GM06990 (cell line): Measurements from ENCODE around the gene CHRNB1.

Experiments
- DNase-seq: peaks from one replicate; pipeline ENCODE4 v3.0.0-alpha.2; 2011; ENCODE audit not compliant: insufficient read length; ENCODE audit errors: extremely low read depth
- H3K27me3 ChIP-seq: replicated peaks from 2 replicates; pipeline ENCODE4 v1.6.0; 2011; ENCODE audit warnings: low read length; ENCODE audit not compliant: control insufficient read depth, insufficient read depth
- H3K36me3 ChIP-seq: 2 replicates; pipeline ENCODE4 v1.5.1; 2011; ENCODE audit warnings: low read length; ENCODE audit not compliant: control insufficient read depth, insufficient read depth
- H3K4me3 ChIP-seq: replicated peaks from 2 replicates; pipeline ENCODE4 v1.5.1; 2011; ENCODE audit warnings: low read depth, mild to moderate bottlenecking, control low read depth, low read length
- CTCF ChIP-seq: IDR thresholded peaks from 2 replicates; pipeline ENCODE4 v1.5.1; 2011; ENCODE audit warnings: low read length, control low read depth, mild to moderate bottlenecking, inconsistent platforms; ENCODE audit not compliant: insufficient read depth, poor library complexity, severe bottlenecking

Gene CHRNB1

GRCh38 chr17:7407485-7408251 lies 37.2 kb upstream of the CHRNB1 start, which contains the start of gene NLGN2:
Gene NLGN2, plus strand, starts transcription at chr17:7407845. Its CDS starts 411 bp downstream, at chr17:7408256.
- Histone ChIP-seq H3K36me3 (no peaks in the 10 kb centered on the region), H3K4me3 (no peak within 1 kb of the TSS), H3K27me3 (no peaks in the 10 kb centered on the region; the same call in none of the 2 replicates)
- DNase-seq: no peak
- no peak for TF ChIP-seq CTCF

GRCh38 chr17:7408252-7408727 lies 36.6 kb upstream of the CHRNB1 start:
- no peak for TF ChIP-seq CTCF
- Histone ChIP-seq H3K36me3 (no peaks in the 10 kb centered on the region), H3K27me3 (no peaks in the 10 kb centered on the region; the same call in none of the 2 replicates), H3K4me3 (no peak overlapping the region)
- DNase-seq: no peak

- Histone ChIP-seq H3K27me3 (no peaks in the 10 kb centered on the region; the same call in none of the 2 replicates), H3K36me3 (no peaks in the 10 kb centered on the region), H3K4me3 (no peak overlapping the region)
- DNase-seq: no peak
- no peak for TF ChIP-seq CTCF
Measured at GRCh38 chr17:7408863-7409262, 36.0 kb upstream of the CHRNB1 start.

GRCh38 chr17:7409716-7410115 lies 35.1 kb upstream of the CHRNB1 start:
- Histone ChIP-seq H3K36me3 (no peaks in the 10 kb centered on the region), H3K4me3 (no peak overlapping the region), H3K27me3 (no peaks in the 10 kb centered on the region; the same call in none of the 2 replicates)
- DNase-seq: no peak
- TF ChIP-seq CTCF: no peak

GRCh38 chr17:7410634-7411426 lies 34.0 kb upstream of the CHRNB1 start:
- Histone ChIP-seq H3K27me3 (peaks cover 2% of the 10 kb centered on the region), H3K4me3 (no peak overlapping the region), H3K36me3 (no peaks in the 10 kb centered on the region)
- DNase-seq: no peak
- TF ChIP-seq CTCF: no peak
